GM12891 (cell line): ENCODE results near the gene CGRRF1.

Experiments
- DNase-seq: peaks from one replicate; pipeline ENCODE4 v3.0.0; 2011; ENCODE audit warnings: low spot score; ENCODE audit not compliant: insufficient read length
- FAIRE-seq: peaks from 2 replicates; lab custom pipeline; 2011; peaks lifted over from hg19 to GRCh38; lab: Jason Lieb, UNC
- PAX5 ChIP-seq: IDR thresholded peaks from 2 replicates; pipeline ENCODE4 v1.6.1; 2011; ENCODE audit warnings: low read length, moderate library complexity, mild to moderate bottlenecking; ENCODE audit not compliant: insufficient read depth, severe bottlenecking
- POLR2A ChIP-seq: IDR thresholded peaks from 2 replicates; pipeline ENCODE4 v1.6.1; 2011; ENCODE audit warnings: low read depth, low read length, control low read depth
- POLR2AphosphoS5 ChIP-seq: IDR thresholded peaks from 2 replicates; pipeline ENCODE4 v1.6.1; 2011; ENCODE audit warnings: low read depth, low read length, control low read depth
- POU2F2 ChIP-seq: IDR thresholded peaks from 2 replicates; pipeline ENCODE4 v1.6.1; 2011; ENCODE audit warnings: low read depth, mild to moderate bottlenecking, control low read depth, low read length, moderate library complexity
- SPI1 ChIP-seq: IDR thresholded peaks from 2 replicates; pipeline ENCODE4 v1.6.1; 2011; ENCODE audit warnings: low read depth, low read length, control low read depth
- TAF1 ChIP-seq: IDR thresholded peaks from 2 replicates; pipeline ENCODE4 v1.6.1; 2011; ENCODE audit warnings: low read depth, low read length, control low read depth

CGRRF1 gene

DNA sequence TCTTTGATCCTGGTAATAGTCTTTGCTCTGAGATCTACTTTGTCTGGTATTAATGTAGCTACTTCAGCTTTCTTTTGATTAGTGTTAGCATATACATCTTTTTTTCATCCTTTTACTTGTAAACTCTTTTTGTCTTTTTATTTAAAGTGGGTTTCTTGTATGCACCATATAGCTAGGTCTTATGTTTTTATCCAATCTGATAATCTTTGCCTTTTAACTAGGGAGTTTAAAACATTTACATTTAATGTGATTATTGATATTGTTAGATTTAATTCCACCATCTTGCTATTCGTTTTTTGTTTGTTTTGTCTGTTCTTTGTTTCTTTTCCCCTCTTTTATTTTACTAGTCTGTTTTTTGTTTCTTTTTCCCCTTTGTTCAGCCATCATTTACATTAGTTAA lies 6.0 kb downstream of the CGRRF1 start:
- FAIRE-seq (no peak), DNase-seq (no peak)
- TF ChIP-seq TAF1 = no peak
- TF ChIP-seq POLR2A = no peak
- TF ChIP-seq PAX5 = no peak
- no peak for TF ChIP-seq POLR2AphosphoS5
- no peak for TF ChIP-seq POU2F2
- no peak for TF ChIP-seq SPI1

DNA sequence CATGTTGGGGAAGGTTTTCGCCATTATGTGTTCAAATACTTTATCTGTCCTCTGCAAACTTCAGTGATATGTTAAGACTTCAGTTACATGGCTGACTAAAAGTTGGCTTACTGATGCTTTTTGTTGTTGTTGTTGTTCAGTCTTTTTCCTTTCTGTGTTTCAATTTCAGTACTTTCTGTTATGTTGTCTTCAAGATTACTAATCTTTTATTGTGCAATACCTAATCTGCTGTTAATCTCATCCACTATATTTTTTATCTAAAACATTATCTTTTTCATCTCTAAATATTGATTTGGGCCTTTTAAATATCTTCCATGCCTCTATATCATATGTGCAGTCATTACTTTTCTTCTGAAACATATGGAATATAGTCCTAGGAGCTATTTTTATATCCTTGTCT lies 7.0 kb downstream of the CGRRF1 start:
- FAIRE-seq (no peak), DNase-seq (no peak)
- TF ChIP-seq POLR2AphosphoS5 (no peak), TAF1 (no peak), POU2F2 (no peak), POLR2A (no peak), PAX5 (no peak), SPI1 (no peak)

DNA sequence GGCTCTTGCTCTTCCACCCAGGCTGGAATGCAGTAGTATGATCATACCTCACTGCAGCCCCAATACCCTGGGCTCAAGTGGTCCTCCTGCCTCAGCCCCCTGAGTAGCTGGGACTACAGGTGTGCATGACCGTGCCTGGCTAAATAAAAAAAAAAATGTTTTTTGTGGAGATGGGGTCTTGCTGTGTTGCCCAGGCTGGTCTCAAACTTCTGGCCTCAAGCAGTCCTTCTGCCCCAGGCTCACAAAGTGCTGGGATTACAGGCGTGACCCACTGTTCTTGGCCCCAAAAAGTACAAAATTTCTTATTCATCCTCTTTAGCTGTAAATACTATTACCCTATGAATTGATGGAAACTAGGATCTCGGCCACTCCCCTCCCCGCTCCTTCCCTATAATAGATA lies 14.7 kb downstream of the CGRRF1 start:
- FAIRE-seq (no peak), DNase-seq (no peak)
- no peak for TF ChIP-seq POLR2A
- no peak for TF ChIP-seq SPI1
- TF ChIP-seq POLR2AphosphoS5 = no peak
- no peak for TF ChIP-seq PAX5
- no peak for TF ChIP-seq TAF1
- no peak for TF ChIP-seq POU2F2

DNA sequence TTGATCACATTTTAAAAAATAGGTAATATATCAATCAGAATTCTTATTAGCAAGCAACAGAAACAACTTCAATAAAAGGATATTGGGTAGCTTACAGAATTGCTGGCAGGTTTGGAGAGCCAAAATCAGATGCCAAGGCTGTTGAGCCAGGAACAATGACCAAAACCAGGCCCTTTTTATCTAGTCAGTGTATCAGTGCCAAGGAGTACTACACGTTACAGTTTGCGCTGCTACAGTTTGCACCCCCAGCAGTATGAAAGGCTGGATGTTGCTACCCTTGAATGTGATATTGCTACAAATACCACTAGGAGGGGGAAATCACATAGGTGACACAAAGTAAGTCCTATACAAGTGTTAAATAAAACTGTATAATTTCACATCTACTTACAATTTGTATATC lies 19.3 kb downstream of the CGRRF1 start:
- FAIRE-seq (peak; percentile 63), DNase-seq (no peak)
- TF ChIP-seq POLR2A (no peak), PAX5 (no peak), SPI1 (no peak), POLR2AphosphoS5 (no peak), POU2F2 (no peak), TAF1 (no peak)

DNA sequence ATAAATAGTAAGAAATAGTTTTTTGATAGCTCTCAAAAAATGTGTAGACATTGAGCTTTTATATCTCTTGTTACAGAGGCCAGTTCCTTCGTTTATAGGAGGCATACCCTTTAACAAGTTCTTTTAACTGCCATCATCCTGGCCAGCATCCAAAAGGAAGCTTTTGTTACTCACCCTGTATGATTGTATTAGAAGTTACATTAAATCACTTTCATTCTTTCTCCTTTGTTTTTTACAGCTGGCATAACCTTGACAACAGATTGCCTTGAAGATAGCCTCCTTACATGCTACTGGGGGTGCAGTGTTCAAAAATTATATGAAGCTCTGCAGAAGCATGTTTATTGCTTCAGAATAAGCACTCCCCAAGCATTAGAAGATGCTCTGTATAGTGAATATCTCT lies 20.1 kb downstream of the CGRRF1 start:
- TF ChIP-seq POU2F2 = no peak
- DNase-seq (no peak), FAIRE-seq (peak; percentile 16)

DNA sequence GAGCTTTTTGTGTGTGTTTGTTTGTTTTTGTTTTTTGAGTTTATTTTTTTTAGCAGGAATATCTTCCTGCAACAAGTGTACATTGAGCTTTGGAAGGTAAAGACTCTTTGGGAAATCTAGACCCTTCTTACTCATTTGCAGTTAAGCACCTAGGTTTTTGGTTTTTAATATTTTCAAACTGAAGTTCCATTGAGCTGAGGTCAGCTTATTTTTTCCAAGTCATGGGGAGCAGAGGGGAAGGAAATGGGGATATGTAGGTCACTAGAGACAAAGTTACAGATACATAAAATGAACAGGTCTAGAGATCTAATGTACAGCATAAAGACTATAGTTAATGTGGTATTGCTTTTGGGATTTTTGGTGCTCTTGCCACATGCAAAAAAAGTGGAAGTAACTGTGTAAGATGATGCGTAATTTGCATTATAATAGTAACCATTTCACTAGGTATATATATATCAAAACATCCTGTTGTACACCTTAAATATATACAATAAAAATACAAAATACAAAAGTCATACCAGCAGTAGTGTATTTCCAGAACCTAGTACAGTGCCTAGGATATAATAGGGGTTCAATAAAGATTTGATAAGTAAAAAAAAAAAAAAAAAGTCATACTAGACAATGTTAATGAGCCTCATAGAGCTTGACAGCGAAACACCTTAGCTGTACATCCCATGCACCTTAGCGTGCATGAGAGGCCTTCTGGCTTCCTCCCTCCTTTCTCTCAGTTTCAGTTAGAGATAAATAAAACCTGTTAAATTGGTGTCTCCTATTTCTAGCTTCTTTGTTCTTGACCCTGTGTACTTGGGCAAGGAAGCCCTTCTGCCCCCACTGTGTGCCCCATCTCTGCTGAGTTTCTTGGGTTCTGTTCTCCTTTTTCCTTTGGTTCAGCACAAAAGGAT lies 22.7 kb downstream of the CGRRF1 start:
- FAIRE-seq = peak; percentile 78

DNA sequence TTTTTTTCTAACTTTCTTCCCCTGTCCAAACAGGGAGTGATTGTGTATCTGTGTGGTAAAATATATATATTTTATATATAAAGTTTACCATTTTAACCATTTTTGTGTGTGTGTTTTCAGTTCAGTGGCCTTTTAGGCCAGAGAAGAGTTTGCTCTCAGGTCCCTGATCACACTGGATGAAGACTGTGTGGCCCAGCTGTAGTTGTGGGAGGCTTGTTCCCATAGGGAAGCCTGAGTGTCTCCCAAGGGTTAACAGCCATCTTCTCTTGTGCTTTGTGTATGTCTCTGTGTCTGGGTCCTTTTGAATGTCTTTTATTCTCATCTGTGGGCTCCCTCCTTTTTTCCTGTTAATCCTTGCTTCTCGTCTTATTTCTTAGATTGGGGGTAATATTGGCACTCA lies 23.4 kb downstream of the CGRRF1 start:
- no peak for DNase-seq
- FAIRE-seq = no peak
- TF ChIP-seq PAX5 (no peak), POLR2AphosphoS5 (no peak), POU2F2 (no peak), POLR2A (no peak), SPI1 (no peak), TAF1 (no peak)

More for the DNA sequence above, 22.7 kb downstream of the CGRRF1 start:
- no peak for DNase-seq
- TF ChIP-seq POLR2A (peak; percentile 48; the same call in 1 of the 2 replicates), POLR2AphosphoS5 (no peak), POU2F2 (peak; percentile 8; the same call in 1 of the 2 replicates), SPI1 (peak; percentile 68)

DNA sequence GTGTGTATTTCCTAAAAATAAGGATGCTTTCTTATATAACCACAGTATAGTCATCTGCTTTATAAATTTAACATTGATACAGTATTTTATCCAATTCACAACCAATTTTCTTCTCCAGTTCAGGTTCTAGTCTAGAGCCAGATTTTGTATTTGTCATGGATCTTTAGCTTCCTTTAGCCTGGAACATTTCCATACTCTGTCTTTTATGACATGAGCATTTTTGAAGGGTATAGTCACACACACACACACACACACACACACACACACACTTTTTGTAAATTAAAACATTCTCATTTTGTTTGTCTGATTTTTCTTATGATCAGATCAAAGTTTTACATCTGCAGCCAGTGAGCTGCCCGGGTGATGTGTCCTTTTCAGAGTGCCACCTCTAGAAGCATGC lies 25.4 kb downstream of the CGRRF1 start:
- FAIRE-seq (no peak), DNase-seq (no peak)
- TF ChIP-seq POLR2A = no peak
- no peak for TF ChIP-seq PAX5
- no peak for TF ChIP-seq POU2F2
- no peak for TF ChIP-seq POLR2AphosphoS5
- TF ChIP-seq SPI1 = no peak
- TF ChIP-seq TAF1 = no peak

DNA sequence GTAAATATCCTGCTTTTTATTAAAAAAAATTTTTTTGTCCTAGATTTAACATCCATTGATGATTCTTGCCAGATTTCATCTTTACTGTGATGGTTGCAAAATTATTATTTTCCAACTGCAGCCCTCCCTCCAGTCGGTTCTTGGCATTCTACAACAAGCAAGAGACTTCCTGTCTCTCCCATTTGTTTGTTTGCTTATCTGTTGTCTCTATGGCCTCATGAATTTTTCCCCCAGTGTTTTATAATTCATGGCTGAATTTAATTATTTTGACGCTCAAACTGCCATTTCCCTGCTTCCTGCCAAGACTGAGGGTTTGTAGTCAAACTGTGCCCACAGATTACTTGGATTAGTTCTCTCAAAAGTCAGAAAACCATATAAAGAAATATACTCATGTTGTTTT lies 25.9 kb downstream of the CGRRF1 start:
- FAIRE-seq = no peak
- no peak for TF ChIP-seq TAF1
- TF ChIP-seq SPI1 = no peak
- TF ChIP-seq PAX5 = no peak
- no peak for TF ChIP-seq POU2F2
- no peak for TF ChIP-seq POLR2AphosphoS5
- TF ChIP-seq POLR2A = no peak
- DNase-seq = no peak

DNA sequence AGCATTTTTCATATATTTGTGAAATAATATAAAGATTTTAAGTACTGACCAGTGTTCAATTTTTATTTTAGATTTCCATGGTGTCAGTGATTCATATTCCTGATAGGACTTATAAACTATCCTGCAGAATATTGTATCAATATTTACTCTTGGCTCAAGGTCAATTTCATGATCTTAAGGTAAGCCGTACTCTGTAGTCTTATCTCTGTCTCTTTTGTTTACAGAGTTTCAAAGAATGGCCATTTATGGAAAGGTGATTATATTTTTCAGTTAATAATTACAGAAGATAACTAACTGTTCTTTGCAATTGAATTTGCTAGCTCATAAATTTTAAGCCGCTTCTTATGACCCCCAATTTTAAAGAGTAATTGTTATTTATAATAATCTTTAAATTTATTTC lies 27.9 kb downstream of the CGRRF1 start:
- no peak for DNase-seq
- no peak for FAIRE-seq
- no peak for TF ChIP-seq PAX5
- no peak for TF ChIP-seq POLR2A
- TF ChIP-seq POLR2AphosphoS5 = no peak
- no peak for TF ChIP-seq TAF1
- no peak for TF ChIP-seq POU2F2
- TF ChIP-seq SPI1 = no peak
